Keratinocyte (primary cell): ENCODE data around the gene DDX41. TPM values are rescaled to one million over a fixed set of nuclear protein-coding genes. Genes with fewer than 3 reads are reported as not detected.

ENCODE experiments used
- DNase-seq: peaks from one replicate; pipeline ENCODE4 v3.0.0-alpha.2; 2011; ENCODE audit warnings: low read depth, missing footprints, low spot score
- FAIRE-seq: peaks from 2 replicates; lab custom pipeline; 2011; peaks lifted over from hg19 to GRCh38; lab: Jason Lieb, UNC
- H2AFZ ChIP-seq: 2 replicates; pipeline ENCODE4 v1.6.0; 2012; ENCODE audit warnings: low read length, control low read depth, inconsistent platforms; ENCODE audit not compliant: control insufficient read depth
- H3K27ac ChIP-seq: 2 replicates; pipeline ENCODE4 v1.5.1; 2011; ENCODE audit warnings: low read length; ENCODE audit not compliant: control insufficient read depth, insufficient read depth
- H3K27me3 ChIP-seq: 3 replicates; pipeline ENCODE4 v1.6.0; 2011; ENCODE audit warnings: low read length; ENCODE audit not compliant: control insufficient read depth, insufficient read depth; ENCODE audit errors: extremely low read depth
- H3K36me3 ChIP-seq, 2 experiments: 2 replicates in 1 of 2; 3 replicates in 1 of 2; pipeline ENCODE4 v1.5.1; 2011; ENCODE audit warnings: low read length in 2 of 2, mild to moderate bottlenecking in 1 of 2; ENCODE audit not compliant: control insufficient read depth in 2 of 2, insufficient read depth in 2 of 2; ENCODE audit errors: extremely low read depth in 1 of 2
- H3K4me1 ChIP-seq: 3 replicates; pipeline ENCODE4 v1.5.1; 2011; ENCODE audit warnings: low read length; ENCODE audit not compliant: control insufficient read depth, insufficient read depth; ENCODE audit errors: extremely low read depth
- H3K4me2 ChIP-seq: 3 replicates; pipeline ENCODE4 v1.6.0; 2011; ENCODE audit warnings: low read depth, low read length; ENCODE audit not compliant: control insufficient read depth, insufficient read depth; ENCODE audit errors: extremely low read depth
- H3K4me3 ChIP-seq, 3 experiments: fragments of 200-600 bp in 1 of 3; sonication (generic) in 1 of 3; 2 replicates in 2 of 3; 3 replicates in 1 of 3; pipeline ENCODE4 v1.5.1; 2011 to 2016; ENCODE audit warnings: low read length in 3 of 3, mild to moderate bottlenecking in 3 of 3, control low read depth in 2 of 3, inconsistent platforms in 1 of 3, low read depth in 1 of 3, mixed read lengths in 1 of 3, mixed run types in 1 of 3, moderate library complexity in 1 of 3; ENCODE audit not compliant: control insufficient read depth in 2 of 3, insufficient read depth in 2 of 3; ENCODE audit errors: extremely low read depth in 1 of 3
- H3K79me2 ChIP-seq: 2 replicates; pipeline ENCODE4 v1.6.0; 2012; ENCODE audit warnings: low read length; ENCODE audit not compliant: control insufficient read depth, insufficient read depth
- H3K9ac ChIP-seq: 3 replicates; pipeline ENCODE4 v1.6.0; 2011; ENCODE audit warnings: low read length; ENCODE audit not compliant: control insufficient read depth, insufficient read depth; ENCODE audit errors: extremely low read depth
- H3K9me1 ChIP-seq: 3 replicates; pipeline ENCODE4 v1.6.0; 2011; ENCODE audit warnings: low read length; ENCODE audit not compliant: control insufficient read depth, insufficient read depth; ENCODE audit errors: extremely low read depth
- H3K9me3 ChIP-seq: 2 replicates; pipeline ENCODE4 v1.5.1; 2012; ENCODE audit warnings: low read depth, low read length; ENCODE audit not compliant: control insufficient read depth
- H4K20me1 ChIP-seq: 3 replicates; pipeline ENCODE4 v1.6.0; 2011; ENCODE audit warnings: low read length; ENCODE audit not compliant: control insufficient read depth, insufficient read depth; ENCODE audit errors: extremely low read depth
- EZH2 ChIP-seq: IDR thresholded peaks from one replicate; pipeline ENCODE4 v1.6.1; 2012; ENCODE audit warnings: inconsistent platforms, mild to moderate bottlenecking, low read length, moderate library complexity
- dilution Hi-C: fragments of 300-500 bp; cut with MboI; formaldehyde crosslinking; loops from one replicate; pipeline ENCODE4 v1.7.0; 2020; ENCODE audit warnings: low sequenced_read_pairs; ENCODE audit not compliant: extremely low pct_ligation_motif_present
- polyA plus RNA-seq, 5 experiments: library from polyadenylated mRNA; depleted of rRNA in 3 of 5; stranded (reverse) in 3 of 5; stranded (forward) in 1 of 5; unstranded in 1 of 5; fragments of >200 nt; gene quantifications; 1 replicate in 1 of 5; 2 replicates in 3 of 5; 3 replicates in 1 of 5; pipeline versions ENCODE4 v1.2.1 to v1.2.3, GENCODE V29; 2011 to 2012; ENCODE audit warnings: missing spikeins in 2 of 5, low read depth in 1 of 5, low replicate concordance in 1 of 5
- TF ChIP-seq, protein P1 (sequence below), 3 experiments: IDR thresholded peaks in 1 of 3; conservative IDR thresholded peaks in 1 of 3; optimal IDR thresholded peaks in 1 of 3; 2 replicates in 2 of 3; 3 replicates in 1 of 3; pipeline versions ENCODE3 to v1.5.1; 2011; ENCODE audit warnings: low read length in 3 of 3, mild to moderate bottlenecking in 3 of 3, moderate library complexity in 2 of 3, control low read depth in 1 of 3, inconsistent platforms in 1 of 3; ENCODE audit not compliant: insufficient read depth in 2 of 3; ENCODE audit errors: extremely low read depth in 1 of 3

Gene DDX41
- polyA plus RNA-seq, 1 donor (not counting 4 experiments of a cell fraction or from before 2014, with no cell fraction given) = 71.3 TPM

DNA sequence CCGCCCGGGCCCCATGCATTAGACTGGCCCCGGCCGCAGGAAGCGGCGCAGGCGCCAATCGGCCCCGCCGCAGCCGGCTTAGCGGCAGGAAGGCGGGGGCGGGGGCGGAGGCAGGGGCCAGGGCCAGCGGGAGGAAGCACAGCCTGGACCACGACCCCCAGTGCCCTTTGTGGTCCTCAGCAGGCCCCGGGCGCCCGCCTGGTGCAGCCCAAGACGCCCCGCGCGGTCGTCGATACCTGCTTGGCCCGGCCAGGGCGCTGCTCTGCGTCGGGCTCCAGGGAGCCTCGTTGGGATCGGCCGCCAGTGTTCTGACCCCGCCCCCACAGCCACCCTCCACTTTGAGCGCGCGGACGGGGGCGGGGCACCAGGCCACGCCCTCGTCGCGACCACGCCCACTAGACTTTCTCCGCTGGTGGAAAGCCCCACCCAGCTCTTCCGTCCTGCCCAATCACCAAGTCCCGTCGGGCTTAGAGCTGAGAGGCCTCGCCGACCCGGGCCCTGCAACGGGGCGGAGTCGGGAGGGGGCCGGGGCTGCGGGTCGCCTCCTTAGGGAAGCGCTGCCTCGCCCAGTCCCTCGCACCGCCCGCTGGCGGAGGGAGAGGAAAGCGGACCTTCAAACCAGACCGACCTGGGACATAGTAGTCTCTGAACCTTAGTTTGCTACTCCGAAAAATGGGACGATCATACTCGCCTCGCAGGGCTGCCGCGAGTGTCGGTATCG lies 19.3 kb downstream of the DDX41 start, which contains the start of gene PDLIM7:
PDLIM7 (minus strand) TSS at position 313 of the 721 bp plus-strand sequence. CDS start 1,092 bp downstream, outside the sequence.
- peaks cover 21% of the 10 kb centered on the region for H3K79me2 ChIP-seq
- dilution Hi-C loops = no loop called here
- peak; percentile 93 for DNase-seq
- H3K4me3 ChIP-seq = peak within 1 kb of the TSS; percentile 77 to 81 (median 77)
- peak within 1 kb of the TSS; percentile 67 for H3K27ac ChIP-seq
- H3K9me3 ChIP-seq = no peaks in the 10 kb centered on the region
- FAIRE-seq = no peak
- H3K36me3 ChIP-seq = peaks cover 1 to 12% of the 10 kb centered on the region in 2 experiments
- peaks cover 4% of the 10 kb centered on the region for H3K9me1 ChIP-seq
- H3K9ac ChIP-seq = peak within 1 kb of the TSS; percentile 83
- no peak for TF ChIP-seq EZH2
- TF ChIP-seq, protein P1, sequence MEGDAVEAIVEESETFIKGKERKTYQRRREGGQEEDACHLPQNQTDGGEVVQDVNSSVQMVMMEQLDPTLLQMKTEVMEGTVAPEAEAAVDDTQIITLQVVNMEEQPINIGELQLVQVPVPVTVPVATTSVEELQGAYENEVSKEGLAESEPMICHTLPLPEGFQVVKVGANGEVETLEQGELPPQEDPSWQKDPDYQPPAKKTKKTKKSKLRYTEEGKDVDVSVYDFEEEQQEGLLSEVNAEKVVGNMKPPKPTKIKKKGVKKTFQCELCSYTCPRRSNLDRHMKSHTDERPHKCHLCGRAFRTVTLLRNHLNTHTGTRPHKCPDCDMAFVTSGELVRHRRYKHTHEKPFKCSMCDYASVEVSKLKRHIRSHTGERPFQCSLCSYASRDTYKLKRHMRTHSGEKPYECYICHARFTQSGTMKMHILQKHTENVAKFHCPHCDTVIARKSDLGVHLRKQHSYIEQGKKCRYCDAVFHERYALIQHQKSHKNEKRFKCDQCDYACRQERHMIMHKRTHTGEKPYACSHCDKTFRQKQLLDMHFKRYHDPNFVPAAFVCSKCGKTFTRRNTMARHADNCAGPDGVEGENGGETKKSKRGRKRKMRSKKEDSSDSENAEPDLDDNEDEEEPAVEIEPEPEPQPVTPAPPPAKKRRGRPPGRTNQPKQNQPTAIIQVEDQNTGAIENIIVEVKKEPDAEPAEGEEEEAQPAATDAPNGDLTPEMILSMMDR (optimal IDR thresholded peaks at IDR 0.05 in 1 of 3, IDR thresholded peaks at IDR 0.05 in 1 of 3, conservative IDR thresholded peaks at IDR 0.05 in 1 of 3; ENCODE audit: extremely low read depth in 1 of 3, insufficient read depth in 2 of 3, low read length in 3 of 3) = no peak
- no peaks in the 10 kb centered on the region for H4K20me1 ChIP-seq
- H3K4me2 ChIP-seq = peak within 1 kb of the TSS; percentile 92
- peaks cover 42% of the 10 kb centered on the region for H3K4me1 ChIP-seq
- no peaks in the 10 kb centered on the region for H3K27me3 ChIP-seq
- peak within 1 kb of the TSS; percentile 68 for H2AFZ ChIP-seq

- Histone ChIP-seq H4K20me1 (no peaks in the 10 kb centered on the region), H3K36me3 (peaks cover 3 to 12% of the 10 kb centered on the region in 2 experiments), H3K9ac (peak overlapping the region; percentile 83), H3K4me1 (peaks cover 42% of the 10 kb centered on the region), H3K9me1 (peaks cover 4% of the 10 kb centered on the region), H3K4me3 (peak overlapping the region; percentile 77 to 81 (median 77)), H2AFZ (no peak overlapping the region), H3K79me2 (peaks cover 21% of the 10 kb centered on the region), H3K27me3 (no peaks in the 10 kb centered on the region), H3K27ac (peak overlapping the region; percentile 67), H3K4me2 (peak overlapping the region; percentile 92), H3K9me3 (no peaks in the 10 kb centered on the region)
- FAIRE-seq (no peak), DNase-seq (no peak)
- TF ChIP-seq EZH2 = no peak
- TF ChIP-seq, protein P1 (optimal IDR thresholded peaks at IDR 0.05 in 1 of 3, IDR thresholded peaks at IDR 0.05 in 1 of 3, conservative IDR thresholded peaks at IDR 0.05 in 1 of 3; ENCODE audit: extremely low read depth in 1 of 3, insufficient read depth in 2 of 3, low read length in 3 of 3) = no peak
- dilution Hi-C loops = no loop called here
These were observed 20.0 kb downstream of the DDX41 start for GRCh38 chr5:177496727-177497291.
